Forelimb muscle (tissue), 1 donor: ENCODE data around the gene MED22. TPM values are rescaled to one million over a fixed set of nuclear protein-coding genes. Genes with fewer than 3 reads are reported as not detected.
"Not testable (repeated sequence)": the region's sequence is repeated elsewhere in the genome, so short reads cannot be mapped to it uniquely, and the experiment has no call there.

Source experiments
- DNase-seq: peaks from one replicate; pipeline ENCODE4 v3.0.0-alpha.2; 2013; ENCODE audit warnings: low read depth
- polyA plus RNA-seq: library from polyadenylated mRNA; unstranded; fragments of 120-200 nt; gene quantifications from one replicate; pipeline ENCODE4 v1.2.1, GENCODE V29; 2013; ENCODE audit not compliant: insufficient read length

Gene MED22
- 23.0 TPM for polyA plus RNA-seq

DNA sequence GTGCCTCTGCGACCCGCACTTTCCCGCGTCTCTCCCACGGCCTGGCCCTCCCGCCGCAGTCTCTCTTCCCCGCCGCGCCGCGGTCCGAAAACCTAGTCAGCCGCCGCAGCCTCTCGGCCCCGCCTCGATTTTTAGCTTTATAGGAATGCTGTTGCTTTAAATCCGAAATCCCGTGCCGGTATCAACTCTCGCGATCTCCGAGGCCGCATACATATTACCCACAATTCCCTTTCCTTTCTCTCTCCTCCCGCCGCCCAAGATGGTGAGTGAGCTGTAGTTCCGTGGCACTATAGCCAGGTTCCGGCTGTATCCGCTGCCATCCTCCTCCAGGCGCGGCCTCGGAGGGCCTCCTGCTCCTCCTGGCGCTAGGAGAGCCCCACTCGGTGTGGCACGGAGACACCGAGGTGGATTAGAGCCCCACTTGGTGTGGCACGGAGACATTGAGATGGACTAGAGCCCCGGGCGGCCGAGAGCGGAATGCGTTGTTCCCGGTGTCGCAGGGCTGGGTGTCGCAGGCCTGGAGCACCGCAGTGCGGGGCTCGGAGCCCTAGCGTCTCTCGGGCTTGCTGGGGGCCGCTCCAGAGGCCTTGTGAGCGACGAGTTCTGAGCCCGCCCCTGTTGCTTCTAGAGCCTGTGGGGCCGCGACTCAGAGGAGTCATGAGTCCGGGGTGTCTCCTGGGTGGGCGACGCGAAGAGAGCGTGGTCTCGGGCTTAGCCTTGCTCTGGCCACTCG, at the start of gene MED22, which contains the start of gene RPL7A:
Gene MED22 (minus strand): TSS at position 147 of the 733 bp plus-strand sequence. CDS start 1,469 bp downstream, outside the sequence.
Gene RPL7A (plus strand): TSS at position 234 of the 733 bp plus-strand sequence. CDS start 26 bp downstream, at position 260.
- peak; percentile 96 for DNase-seq

DNA sequence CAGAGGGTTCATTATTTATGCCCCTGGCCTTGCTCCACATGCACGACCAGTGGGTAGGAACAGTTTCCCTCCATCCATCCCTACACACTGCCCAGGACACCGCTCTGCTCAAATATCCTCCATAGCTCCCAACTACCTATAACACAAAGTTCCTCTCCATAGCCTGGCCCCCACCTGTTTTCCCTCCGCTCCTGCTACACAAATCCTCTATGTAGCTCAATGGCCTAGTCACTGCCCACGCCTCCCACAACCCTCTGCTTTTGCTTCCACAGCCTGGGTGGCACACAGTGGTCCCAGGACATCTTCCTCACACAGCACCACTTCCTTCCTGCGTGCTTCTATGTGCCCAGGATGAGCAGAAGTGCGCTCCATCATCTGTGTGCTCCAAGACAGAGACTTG, 49.4 kb upstream of the MED22 start:
- no peak for DNase-seq

DNA sequence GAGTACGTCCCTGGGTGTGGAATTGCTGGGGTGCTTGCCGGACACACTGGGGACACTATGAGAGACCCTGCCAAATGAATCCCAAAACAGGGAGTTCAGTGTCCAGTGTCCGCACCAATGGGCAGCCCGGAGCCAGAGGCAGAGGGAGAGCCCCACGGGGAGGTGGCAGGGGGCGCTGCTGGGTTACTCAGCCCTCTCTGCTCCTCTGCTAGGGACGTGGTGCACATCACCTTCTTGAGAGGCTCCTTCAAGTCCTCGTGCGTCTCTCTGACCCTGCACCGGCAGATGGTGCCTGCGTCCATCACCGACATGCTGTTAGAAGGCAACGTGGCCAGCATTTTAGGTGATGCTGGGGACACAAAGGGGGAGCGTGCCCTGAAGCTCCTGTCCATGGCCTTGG, 49.0 kb upstream of the MED22 start:
- DNase-seq = no peak

DNA sequence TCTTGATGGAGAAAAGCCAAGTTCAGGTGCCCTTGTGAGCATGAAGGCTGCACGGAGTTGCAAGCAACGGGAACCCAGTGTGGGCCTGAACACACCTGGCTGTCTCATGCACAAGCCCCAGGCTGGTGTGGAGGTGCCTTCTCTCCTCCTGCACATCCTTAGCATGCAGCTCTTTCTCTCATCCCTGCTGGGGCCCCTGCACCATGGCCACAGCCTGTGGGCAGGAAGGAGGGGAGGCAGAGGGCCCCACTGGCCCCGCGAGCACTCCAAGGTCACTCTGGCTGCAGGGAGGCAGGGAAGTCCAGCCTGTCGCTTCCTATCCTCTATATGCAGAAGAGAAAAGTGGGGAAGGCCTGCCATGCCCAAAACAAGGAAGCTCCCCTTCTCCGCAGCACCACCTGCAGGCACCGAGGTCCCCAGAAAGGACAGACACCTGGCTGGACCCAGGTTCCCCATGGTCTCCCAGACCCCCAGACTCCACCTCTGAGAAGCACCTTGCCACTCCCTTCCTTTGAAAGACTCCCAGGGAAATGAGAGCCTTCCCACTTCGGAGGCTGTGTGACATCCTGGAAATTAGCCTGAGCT, 46.8 kb upstream of the MED22 start:
- no peak for DNase-seq

DNA sequence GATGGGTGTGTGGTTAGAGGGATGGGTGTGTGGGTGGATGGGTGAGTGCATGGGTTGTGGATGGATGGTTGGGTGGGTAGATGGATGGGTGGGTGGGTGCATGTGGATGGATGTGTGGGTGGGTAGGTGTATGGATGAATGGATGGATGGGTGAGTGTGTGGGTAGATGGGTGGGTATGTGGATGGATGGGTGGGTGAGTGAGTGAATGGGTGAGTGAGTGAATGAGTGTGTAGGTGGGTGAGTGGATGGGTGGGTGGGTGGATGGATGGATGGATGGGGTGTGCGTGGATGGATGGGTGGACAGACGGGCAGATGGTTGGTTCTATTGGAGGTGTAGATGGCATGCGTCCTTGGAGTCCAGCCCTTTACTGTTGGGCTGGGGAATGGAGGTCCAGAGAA, 45.5 kb upstream of the MED22 start:
- no peak for DNase-seq

DNA sequence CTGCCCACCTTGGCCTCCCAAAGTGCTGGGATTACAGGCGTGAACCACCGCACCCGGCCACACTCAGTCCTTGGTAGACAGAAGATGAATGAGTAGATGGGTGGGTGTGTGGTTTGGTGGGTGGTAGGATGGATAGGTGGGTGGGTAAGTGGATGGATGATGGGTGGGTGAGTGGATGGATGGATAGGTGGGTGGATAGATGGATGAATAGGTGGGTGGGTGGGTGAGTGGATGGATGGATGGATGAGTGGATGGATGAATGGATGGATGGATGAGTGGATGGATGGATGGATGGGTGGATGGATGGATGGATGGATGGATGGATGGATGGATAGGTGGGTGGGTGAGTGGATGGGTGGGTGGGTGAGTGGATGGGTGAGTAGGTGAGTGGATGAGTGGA, 44.4 kb upstream of the MED22 start:
- not testable (repeated sequence) for DNase-seq

DNA sequence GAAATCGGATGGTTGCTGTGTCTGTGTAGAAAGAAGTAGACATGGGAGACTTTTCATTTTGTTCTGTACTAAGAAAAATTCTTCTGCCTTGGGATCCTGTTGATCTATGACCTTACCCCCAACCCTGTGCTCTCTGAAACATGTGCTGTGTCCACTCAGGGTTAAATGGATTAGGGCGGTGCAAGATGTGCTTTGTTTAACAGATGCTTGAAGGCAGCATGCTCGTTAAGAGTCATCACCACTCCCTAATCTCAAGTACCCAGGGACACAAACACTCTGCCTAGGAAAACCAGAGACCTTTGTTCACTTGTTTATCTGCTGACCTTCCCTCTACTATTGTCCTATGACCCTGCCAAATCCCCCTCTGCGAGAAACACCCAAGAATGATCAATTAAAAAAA, 43.5 kb upstream of the MED22 start:
- not testable (repeated sequence) for DNase-seq

DNA sequence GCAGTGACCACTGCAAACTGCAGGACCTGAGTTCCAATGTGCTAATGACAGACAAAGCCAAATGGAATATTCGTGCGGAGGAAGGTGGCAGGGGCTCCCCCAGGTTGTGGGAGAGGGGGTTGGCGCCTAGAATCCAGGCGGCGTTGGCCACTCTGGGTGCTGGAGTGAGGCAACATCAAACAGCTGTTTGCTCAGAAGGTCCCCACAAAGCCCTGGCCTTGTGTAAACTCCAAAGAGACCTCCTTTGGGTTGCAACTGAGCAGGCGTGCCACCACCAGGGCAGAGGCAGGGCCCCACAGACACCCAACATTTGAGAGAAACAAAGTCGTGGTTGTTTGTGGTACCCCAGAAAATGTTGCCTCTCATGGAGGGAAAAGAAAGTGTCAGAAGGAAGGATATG, 42.8 kb upstream of the MED22 start:
- DNase-seq = no peak

DNA sequence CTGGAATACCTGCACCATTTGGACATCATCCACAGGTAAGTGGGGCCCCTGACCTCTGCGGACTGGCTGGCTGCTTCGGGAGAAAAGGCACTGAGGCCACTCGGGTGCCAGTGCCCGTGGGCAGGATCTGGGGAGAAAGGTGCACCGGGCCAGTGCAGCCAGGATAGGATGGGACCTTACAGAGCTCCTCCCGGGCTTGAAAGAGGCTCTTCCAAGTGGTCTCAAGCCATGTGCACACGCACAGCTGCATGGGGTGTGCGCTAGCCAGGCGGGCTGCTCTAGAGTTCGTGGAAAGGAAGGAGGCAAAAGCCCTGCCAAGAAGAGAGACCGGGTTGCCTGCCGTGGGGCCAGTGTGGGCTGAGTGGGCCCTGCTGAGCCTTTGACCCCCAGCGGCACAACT, 41.6 kb upstream of the MED22 start:
- DNase-seq = no peak

DNA sequence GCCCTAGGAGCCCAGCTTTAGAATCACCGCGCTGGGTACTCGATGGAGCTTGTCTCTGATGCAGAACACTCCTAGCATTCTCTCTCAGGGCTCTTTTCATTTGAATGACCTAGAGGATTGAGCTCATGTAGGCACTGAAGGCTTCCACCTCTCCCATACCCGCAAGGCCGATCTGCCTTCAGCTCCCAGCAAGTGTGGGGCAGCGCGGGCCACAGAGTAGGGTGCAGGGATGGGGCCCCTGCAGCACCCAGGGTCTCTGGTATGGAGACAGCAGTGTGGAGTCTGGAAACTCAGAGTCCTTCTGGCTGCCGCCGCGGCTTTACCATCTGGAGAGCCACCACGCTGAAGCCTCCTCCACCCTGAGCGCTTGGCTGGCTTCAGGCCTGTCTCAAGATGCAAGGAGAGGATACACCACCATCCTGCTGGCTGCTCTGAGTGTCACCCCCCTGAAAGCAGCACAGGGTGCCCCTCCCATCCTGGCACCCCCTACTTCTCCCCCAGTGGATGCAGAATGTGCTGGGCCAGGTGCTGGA, 41.2 kb upstream of the MED22 start:
- DNase-seq = no peak

DNA sequence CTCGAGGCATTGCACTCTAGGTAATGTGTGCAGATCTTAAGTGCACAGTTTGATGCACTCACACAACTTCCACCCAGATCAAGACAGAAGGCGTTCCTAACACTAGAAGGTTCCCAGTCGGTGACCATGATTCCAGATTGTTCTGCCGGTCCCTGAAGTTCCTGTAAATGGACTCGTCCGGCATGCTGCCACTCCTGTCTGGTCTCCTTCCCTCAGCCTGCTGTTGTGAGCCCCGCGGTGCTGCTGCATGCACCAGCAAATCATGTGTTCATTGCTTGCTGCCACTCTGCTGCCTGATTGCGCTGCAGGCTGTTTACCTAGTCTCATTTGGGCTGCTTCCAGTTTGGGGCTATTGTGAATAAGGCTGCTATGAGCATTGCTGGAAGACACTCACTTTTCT, 39.7 kb upstream of the MED22 start:
- no peak for DNase-seq

DNA sequence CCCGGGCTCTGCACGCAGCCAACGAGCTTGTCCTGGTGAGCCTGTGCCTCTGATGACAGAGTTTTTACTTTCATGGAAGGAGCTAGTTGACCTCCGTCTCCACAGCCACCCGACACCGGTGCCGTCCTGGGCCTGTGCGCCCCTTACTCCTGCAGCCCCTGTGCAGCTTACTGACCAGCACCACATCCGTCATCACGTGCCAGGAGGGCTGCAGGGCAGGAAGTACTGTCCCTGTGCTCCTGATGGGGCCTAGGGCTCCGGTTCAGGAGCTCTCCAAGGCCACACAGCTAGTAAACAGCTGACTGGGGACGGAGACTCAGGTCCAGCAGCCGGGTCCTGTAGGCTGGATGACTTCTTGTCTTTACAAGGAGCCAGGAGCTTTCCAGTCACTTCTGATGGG, 38.4 kb upstream of the MED22 start:
- DNase-seq = no peak

DNA sequence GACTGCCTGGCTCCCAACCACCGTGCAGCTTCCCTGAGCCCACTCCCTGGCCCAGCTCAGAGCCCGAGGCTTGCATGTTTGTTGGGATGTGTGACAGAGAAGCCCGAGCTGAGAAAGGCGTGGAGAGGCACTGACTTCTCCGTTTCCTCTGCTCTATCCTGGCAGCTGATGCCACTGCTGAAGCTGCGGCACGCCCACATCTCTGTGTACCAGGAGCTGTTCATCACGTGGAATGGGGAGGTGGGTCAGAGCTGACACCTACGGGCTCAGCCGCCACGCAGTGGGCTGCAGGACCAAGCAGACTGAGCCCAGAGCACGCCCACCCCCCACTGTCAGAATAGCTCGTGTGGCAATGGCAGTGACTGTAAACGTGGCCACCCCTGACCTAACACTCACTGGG, 37.5 kb upstream of the MED22 start:
- no peak for DNase-seq

DNA sequence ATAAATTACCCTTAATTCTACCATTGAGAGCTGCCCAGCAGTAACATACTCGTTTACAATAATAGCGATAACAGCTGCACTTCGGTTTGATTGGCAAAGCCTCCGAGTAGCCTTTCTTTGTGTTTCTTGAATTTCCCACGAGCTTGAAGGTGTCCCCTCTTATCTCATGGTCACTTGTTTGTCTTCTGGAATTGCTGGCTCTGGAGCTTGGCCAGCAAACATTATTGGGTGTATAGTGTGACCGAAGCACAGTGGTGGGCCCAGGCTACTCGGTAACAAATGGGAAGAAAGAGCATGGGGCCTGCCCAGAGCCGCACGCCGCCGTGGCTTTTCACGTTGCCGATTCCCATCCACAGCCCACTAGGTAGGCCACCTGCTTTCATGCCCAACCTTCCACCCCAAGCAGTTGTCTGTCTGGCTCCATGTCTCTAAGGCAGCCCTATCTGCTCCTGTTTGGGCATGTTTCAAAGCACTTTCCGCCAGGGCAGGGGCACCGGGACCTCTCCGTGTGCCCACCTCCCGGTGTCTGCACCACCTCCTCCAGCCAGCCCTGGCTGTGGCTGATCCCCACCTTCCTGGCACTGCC, 36.9 kb upstream of the MED22 start:
- no peak for DNase-seq

DNA sequence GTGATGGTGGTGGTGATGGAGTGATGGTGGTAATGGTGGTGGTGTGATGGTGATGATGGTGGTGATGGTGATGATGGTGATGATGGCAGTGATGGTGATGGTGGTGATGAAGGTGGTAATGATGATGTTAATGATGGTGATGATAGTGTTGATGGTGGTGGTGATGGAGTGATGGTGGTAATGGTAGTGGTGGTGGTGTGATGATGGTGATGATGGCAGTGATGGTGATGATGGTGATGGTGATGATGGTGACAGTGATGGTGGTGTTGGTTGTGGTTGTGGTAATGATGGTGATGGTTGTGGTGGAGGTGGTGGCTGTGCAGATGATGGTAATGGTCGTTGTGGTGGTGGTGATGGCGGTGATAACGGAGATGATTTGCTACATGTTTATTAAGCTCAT, 35.5 kb upstream of the MED22 start:
- DNase-seq = no peak

DNA sequence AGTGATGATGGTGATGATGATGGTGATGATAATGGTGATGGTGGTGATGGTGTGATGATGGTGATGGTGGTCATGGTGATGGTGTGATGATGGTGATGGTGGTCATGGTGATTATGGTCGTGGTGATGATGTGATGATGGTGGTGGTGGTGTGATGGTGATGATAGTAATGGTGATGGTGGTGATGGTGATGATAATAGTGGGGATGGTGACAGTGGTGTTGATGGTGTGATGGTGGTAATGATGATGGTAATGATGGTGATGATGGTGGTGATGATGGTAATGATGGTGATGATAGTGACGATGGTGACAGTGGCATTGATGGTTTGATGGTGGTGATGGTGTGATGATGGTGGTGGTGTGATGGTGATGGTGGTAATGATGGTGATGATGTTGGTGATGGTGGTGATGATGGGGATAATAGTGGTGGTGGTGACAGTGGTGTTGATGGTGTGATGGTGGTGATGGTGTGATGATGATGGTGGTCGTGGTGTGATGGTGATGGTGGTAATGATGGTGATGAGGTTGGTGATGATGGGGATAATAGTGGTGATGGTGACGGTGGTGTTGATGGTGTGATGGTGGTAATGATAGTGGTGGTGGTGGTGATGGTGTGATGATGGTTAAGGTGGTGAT, 34.7 kb upstream of the MED22 start:
- no peak for DNase-seq

DNA sequence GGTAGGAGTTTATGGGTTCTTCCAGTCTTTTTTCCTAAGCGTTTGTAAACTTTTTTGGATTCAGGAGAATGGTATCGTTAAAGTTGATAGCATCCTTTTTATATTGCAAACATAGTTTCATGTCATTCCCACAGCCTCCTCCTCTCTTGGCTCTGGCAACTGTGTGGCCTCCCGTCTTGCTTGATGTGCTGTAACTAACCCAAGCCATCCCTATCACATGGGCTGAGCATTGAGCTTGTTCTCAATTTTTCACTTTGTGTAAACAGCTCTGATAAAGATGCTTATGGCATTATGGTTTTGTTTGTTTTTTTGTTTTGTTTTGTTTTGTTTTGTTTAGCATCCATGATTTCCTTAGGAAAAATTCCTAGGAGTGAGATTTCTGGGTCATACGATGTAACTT, 32.8 kb upstream of the MED22 start:
- DNase-seq = no peak

DNA sequence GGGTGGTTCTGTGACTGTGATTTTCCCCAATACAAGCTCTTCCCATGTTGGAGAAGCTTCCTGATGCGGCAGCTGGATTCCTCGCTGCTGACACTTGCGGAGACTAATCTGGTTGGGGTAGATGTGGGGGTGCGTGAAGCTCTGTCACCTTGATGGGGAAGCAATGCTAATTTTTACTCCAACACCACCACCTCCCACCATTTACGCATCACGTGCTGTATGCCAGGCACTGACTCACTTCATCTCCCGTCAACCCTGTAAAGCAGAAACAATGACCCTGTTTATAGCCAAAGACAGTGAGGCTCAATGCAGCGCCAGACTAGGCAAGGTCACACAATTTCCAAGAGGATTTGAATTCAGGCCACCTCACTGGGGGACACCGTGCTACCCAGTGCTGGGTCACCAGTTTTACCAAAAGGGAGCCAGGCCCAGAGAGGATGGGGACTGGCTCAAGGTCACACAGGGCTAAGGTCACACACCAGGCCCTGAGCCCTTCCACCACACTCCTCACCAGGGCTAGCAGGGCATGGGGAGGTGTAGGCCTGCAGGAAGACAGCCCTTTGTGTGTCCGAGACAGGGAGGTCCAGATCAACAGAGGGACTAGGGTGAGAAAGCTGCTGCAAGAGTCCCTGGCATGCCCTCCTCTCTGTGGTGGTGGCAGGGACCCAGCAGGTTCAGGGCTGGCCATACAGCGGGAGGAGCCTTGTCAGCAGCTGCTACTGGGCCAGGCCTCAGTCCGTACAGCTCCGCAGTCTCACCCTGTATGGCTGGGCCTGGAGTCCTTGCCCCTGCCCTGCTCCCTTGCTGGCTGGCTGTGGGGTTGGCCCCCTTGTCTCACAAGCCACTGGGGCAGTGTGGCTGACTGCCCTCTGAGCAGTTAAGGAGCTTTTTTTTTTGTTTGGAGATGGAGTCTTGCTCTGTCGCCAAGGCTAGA, 31.5 kb upstream of the MED22 start:
- no peak for DNase-seq

DNA sequence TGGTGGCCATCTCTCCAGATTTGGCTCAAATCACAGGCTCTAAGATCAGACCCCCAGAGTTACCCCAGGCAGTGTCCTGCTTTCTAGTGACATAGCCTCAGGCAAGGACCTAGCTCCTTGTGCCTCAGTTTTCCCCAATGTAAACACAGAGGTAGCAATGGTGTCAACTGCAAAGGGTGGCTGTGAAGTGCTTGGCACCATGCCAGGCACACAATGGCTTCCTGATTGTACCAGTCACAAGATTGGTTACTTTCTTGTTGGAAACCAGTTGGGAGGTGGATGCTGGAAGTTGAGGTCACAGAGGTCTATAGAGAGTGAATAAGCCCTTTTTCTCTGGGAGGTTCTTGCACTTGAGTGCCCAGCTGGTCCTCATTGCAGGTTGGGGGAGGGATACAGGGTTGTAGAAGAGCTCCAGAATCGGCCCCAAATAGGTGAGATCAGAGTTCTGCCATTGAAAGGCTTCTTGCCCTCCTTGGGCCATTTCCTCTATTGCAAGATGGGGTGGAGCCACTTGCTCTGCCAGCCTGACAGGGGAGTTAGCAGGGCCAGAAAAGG, 30.6 kb upstream of the MED22 start:
- DNase-seq = no peak

DNA sequence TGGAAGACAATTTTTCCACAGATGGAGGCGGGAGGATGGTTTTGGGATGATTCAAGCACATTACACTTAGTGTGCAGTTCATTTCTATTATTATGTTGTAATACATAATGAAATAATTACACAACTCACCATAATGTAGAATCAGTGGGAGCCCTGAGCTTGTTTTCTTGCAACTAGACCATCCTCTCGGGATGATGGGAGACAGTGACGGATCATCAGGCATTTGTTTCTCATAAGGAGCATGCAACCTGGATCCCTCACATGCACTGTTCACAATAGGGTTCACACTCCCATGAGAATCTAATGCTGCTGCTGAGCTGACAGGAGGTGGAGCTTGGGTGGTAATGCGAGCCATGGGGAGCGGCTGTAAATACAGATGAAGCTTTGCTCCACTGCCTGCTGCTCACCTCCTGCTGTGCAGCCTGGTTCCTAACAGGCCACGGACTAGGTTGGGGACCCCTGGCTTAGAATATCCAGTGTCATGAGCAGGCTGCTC, 29.8 kb upstream of the MED22 start:
- DNase-seq = no peak

DNA sequence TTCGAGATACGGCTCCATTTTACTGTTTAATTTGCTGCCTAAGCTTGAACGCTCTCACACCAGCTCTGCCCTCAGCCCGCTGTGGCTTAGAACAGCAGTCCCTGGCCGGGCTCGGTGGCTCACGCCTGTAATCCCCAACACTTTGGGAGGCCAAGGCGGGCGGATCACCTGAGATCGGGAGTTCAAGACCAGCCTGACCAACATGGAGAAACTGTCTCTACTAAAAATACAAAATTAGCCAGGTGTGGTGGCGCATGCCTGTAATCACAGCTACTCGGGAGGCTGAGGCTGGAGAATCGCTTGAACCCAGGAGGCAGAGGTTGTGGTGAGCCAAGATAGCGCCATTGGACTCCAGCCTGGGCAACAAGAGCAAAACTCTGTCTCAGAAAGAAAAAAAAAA, 29.3 kb upstream of the MED22 start:
- not testable (repeated sequence) for DNase-seq
